HG02588 (cell line): ENCODE results near the gene TTC21A.

Experiments
- ATAC-seq: cut with Tn5 transposase; IDR thresholded peaks from one replicate; pipeline ENCODE4 v1.9.1; 2021; ENCODE audit warnings: mild to moderate bottlenecking, moderate library complexity; ENCODE audit not compliant: unreplicated experiment

TTC21A gene

DNA sequence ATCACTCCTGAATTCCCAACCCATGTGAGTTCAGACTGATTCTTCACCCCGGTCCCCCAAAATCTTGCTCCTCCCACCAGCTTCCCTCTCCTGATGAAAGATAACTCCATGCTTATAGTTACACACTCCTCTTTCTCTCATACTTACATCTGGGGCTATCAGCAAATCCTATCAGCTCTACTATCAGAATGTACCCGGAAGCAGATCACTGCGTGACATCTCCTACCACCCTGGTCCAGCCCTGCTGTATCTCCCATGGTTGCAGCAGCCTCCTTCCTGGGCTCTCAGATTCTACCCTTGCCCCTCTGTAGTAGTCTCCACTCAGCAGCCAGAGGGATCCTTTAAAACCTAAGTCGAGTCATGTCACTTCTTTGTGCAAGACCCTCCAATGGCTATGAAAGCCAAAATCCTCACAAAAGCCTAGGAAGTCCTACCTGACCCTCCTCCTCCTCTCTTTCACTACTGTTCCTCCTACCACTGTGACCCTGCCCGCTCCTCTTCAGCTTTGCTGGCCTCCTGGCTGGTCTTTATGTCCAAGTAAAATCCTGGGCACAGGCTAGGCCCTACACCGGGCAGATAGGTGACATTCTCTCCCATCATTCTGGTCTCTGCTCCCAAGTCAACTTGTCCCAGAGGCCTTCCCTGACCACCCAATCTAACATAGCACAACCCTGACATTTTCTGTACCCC lies 68.7 kb downstream of the TTC21A start:
- no peak for ATAC-seq

DNA sequence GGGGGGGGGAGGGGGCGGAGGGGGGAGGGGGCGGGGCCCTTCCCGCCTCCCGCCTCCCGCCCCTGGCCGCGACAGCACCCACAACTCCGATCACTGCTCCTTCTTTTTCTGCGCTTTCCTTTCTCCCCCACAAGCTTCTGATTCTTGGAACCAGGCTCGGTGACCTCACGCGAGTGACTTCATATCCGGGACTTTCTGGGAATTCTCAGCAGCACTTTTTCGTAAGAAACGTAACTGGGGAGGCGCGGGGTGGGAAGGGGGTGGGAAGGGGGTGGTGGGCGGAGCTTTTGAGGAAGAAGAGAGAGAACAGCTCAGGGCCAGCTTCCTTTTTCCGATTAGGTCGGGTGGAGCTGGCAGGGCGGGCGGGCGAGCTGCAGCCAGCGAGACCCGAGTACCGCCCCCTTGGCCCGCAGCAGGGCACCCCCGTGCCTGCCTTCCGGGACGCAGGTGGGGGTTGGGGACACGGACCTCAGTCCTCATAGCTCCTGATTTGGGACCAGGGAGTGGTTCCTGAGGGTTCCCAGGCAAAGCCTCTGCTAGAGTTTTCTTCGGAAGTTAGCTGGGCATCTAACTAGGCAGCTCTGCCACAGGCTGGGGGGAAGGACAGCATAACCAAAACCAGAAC lies 70.3 kb downstream of the TTC21A start:
- peak; percentile 41 for ATAC-seq

DNA sequence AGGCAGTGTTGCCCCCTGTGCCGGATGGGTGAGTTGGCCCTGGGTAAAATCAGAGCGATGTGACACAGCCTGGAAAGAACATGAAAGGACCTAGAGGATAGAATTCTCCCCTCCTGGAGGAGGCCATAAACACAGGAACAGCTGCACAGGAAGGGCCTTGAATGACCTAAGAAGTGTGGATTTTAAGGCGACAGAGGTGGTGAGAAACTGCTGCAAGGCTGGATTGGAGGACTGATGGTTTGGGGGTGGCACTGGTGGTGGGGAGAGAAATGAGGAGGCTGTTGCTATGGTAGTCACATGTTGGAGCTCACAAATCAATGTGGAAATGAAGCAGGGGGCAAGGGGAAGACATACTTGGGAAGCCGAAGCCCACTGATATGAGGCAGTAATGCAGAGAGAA lies 71.1 kb downstream of the TTC21A start:
- ATAC-seq = no peak

DNA sequence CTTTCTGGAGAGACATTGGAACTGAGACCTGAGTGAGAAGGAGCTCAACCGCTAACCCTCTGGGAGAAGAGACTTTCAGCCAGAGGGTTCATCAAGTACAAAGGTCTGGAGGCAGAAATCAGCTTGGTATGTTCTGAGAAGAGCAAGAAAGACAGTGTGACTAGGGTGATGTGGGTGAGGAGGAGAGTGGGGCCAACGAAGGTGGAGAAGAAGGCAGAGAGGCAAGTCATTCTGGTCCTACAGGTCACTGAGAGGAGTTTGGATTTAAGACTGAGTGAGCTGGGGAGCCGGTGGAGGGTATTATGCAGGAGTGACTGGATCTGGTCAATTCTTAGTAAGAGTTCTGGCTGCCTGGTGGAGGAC lies 72.7 kb downstream of the TTC21A start:
- no peak for ATAC-seq

DNA sequence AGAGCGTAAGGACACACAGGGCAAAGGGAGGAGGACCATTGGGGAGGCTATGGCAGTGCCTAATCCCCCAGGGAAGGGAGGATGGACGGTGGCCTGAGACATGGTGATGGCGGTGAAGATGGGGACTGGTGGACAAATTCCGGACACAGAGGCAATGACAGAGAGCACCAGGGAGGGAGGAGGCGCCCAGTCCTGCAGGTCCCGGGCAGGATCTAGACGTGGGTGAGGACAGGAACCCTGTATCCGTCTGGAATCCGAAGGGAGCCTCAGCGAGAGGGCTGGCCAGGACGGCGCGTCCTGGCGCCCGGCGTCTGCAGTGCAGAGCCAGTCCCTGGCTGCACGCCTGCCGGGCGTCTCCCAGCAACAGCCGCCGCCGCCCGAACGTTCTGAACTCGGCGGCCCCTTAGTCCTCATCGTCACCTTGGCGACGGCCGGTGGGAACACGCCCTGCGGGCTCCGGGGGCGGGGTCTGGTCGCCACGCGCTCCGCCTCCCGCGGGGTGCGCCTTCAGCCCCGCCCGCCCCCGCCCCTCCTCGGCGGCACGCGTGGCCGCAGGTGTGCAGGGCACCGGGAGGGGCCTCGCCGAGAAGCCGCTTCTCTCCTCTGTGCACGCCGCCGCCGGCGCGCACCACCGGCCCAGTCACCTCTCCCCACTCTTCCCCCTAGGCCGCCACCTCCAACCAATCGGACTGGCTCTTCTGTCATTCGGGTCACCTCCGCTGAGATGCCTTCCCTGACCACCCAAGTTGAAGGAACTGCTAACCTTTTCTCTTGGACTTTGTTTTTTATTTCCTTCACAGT lies 73.3 kb downstream of the TTC21A start:
- peak; percentile 92 for ATAC-seq

DNA sequence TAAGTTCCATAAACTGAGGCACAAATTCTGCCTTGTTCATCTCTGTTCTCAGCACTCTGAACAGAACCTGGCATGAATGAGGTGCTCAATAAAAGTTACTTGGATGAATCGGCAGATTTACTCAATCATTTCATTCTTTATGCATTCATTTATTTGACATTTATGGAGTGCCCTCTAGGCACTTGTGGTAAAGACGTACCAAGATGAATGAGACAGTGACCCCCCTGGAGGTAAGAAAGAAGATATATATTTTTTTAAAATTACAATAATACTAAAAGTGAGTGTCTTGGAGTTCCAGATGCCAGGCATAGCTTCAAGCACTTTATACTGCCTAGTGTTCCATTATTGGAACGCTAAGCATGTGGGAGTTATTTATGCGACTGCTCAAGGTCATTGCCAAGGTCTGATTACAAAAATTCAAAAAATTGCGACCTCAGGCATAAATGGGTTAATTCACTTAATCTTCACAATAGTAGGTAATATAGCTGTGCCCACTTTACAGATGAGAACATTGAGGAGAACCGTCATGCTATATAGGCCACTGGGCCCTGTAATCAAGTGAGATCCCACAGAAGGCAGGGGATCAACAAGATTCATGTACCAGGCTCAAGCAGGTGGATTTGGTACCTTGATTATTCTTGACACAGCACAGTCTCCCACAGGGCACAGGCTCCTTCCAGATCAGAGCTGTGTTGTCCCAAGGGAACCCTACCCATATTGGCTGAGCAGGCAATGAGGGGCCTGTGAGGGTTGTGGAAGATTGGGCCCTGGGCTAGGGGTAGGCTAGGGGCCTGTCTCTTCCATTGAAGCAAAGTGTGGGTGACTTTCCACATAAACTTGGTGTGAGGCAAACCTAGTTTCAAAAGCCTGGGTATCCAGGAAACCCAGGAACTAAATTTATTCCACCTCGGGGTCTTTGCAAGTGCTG lies 74.2 kb downstream of the TTC21A start:
- ATAC-seq = no peak

DNA sequence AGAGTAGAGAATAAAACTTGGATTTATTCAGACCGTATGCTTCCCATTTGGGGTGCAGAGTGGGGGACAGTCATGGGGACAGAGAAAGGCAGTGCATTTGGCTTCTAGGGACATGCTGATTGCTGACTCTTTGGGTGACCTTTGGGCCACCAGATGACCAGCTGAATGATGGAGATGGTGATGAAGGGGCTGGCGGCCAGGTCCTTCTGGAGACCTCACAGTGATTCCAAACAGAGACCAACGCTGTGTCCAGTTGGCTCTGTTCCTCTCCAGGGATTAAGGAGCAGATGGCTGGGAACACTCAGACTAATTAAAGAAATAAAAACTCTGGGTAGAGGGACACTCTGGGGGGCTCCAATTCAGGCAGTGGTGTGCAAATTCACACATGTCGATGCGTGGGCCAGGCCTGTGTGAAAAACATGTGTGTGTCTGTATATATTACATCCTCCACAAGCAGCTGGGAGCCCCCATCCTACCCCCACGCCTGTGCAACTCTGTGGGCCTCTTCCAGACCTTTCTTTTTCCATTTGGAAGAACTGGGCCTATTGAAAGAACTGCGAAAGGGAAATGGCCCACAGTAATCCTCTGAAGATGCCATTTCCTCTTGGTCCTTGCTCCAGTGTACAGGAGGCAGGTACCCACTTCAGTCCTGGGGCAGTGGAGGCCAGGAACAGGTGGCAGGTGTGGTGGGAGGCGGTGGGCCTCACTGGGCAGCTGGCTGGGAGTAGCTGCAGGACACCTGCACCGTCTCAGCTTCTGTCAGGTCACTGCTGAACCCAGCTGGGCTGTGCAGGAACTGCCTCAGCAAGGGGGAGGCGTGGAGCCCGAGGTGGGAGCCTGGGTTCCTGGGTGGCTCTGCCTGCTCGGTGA lies 76.0 kb downstream of the TTC21A start:
- ATAC-seq = no peak

DNA sequence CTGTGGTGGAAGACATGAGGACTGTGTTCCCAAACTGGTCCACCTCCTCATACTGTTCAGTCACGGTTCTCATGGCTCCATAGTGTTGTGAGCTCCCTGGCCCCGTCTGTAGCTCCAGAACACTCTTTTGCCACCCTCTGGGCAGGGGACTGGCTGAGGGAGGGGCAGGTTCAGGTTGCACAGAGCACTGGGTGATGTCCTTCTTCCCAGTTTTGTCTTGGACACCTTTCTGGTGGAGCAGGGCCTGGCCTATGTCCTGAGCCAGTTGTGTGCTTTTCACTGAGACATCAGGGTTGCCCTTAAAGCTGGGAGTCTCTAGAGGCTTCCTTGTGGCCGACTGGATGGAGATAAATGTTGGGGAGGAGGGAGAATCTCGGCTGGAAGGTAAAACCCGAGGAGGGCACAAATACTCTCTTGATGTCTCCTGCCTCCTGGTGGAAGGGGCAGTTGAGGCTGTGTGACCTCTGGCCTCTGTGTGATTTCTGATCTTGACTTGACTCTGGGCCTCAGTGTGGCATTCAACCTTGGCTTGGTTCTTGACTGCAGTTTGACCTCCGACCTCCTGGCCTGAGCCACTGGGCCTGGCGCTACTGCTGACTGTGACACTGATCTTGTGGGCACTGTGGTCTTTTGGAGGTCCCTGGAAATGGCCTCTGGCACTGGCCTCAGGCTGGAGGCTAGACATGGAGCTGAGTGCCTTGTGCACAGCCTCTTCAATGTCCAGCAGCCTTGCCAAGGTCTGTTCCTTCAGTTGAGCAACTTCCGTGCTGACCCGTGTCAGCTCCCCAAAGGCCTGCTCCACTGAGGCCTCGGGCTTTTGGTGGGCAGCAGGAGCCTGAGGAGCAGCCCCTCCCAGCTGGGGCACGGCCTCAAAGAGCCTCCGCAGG lies 76.8 kb downstream of the TTC21A start:
- ATAC-seq = no peak

DNA sequence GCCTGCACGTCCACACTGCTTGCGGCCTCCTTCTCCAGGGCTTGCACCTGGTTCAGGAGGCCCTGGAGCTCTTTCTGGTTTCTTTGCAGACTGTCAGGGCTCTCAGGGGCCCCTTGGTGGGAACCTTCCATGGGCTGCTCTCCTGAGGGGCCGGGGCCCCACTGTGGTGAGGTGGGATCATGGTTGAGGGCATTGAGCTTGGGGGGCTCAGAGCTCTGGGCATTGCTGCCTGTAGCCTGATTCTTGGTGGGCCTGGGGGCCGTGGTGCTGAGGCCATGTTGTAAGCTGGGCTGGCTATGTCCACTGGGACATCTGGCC lies 77.4 kb downstream of the TTC21A start:
- ATAC-seq = no peak

DNA sequence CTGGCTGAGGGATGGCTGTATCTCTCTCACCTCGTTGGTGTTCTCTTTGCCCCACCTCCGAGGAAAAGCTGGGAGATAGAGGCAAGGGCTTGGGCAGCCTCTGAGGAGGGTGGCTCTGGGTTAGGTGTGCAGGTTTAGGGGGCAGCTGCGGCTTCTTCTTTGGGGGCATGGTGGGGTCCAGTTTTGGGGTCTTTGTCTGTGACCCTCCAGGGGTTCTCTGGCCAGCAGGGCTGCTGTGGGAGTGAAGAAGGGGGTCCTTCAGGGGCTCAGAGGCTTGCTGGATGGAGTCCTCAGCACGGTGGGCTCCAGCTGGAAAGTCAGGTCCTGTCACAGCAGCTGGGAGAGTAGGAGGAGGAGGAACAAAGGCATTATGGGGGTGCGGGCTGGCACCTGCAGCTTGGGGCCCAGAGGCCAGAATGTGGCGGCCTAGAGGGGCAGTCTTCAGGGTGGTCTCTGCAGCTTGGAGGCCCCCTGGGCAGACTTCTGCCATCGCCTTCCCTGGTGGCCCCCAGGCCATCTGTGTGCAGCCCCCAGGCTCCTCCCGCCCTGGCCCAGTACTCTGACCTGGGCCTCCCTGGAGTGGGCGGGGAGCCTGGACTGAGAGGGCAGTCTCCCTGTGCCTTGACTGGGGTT lies 78.0 kb downstream of the TTC21A start:
- no peak for ATAC-seq

DNA sequence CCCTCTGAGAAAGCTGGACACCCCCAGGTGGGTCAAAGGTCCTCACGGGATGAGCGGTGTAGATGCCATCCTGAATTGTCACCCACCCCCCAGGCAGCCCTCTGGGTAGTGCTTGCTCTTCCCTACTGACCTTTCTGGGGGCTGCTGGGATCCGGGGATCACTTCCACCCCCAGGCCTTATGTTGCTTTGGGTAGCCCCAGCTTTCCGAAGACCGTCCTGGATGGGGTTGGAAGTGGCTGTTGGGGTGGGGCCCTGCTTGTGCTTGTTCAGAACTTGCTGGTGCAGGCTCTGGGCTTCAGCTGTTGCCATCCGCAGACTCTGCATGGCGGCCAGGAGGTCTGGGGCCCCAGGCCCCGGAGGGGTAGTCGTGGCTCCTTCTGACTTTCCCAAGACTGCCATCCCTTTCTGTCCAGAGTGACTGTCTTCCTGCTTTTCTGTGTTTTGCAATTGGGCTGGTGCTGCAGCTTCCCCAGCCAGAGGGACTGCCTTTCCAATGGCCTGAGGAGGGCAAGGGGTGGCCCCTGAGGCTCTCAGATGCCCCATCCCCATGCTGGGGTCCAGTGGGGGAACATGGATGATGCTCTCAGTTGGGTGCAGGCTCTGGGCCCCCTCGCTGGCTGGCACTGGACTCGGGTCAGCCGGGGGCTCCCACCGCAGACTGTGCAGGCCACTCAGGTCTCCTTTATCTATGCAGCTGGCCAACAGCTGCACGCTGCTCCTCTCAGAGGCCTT lies 78.6 kb downstream of the TTC21A start:
- ATAC-seq = no peak

DNA sequence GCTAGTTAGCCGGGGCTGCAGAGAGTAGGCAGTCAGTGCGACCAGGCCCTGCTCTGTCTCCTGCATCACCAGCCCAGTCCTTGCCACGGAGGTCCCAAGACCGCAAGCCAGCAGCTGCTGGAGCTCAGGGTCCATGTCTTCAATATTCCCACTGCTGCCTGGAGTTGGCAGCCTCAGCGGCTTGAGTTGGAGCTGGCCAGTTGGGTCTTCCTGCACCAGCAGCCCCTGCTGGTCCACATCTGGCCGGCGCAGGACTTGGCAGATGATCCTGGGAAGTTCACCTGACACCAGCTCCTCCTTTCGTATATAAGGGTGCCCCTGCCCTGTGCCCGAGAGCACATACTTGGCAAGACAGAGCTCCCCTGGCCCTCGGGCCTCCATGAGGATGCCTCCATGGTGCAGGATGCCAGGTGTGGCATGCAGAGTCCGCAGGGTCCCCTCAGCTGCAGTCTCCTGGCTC lies 79.2 kb downstream of the TTC21A start:
- ATAC-seq = no peak

DNA sequence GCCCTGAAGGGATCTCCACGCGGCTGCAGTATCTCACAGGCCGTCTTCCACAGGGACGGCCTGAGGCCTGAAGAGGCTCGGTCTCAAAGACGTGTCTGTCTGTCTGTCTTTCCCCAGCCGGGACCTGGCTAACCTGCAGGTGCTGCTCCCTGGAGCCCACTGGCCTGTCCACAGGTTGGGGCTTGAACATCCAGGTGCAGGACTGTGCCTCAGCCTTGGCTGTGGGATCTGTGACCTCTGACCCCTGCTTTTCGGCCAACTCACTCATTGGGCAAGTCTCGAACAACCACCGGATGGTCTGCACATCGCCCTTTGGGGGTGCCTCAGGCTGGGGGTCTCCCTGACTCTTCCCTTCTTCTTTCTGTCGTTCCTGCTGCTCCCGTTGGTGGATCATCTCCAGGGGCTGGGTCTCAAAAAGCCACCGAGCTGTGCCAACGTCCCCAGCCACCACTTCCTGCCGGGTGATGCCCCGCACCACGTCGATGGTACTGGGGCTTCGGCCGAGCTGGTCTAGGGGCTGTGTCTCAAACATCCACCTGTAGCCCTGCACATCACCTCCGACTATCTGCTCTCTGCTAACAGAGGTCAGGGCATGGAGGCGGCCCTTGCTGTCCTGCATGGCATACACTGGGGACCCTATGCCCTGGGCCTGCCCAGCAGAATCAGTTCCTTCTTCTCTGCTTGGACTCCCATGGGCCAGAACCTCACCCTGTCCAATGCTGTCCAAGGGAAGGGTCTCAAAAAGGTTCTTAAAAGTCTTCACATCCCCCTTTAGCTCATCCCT lies 80.1 kb downstream of the TTC21A start:
- ATAC-seq = no peak
